PFSK-1 (cell line): ENCODE measurements around the gene CALML6.

Experiments
- POLR2AphosphoS5 ChIP-seq: IDR thresholded peaks from 2 replicates; pipeline ENCODE4 v1.6.1; 2012; ENCODE audit warnings: low read depth, mild to moderate bottlenecking, control low read depth, low read length, moderate library complexity
- REST ChIP-seq, 2 experiments: IDR thresholded peaks; 2 replicates each; pipeline versions ENCODE4 v1.6.1 to v1.8.0; 2011 to 2012; ENCODE audit warnings: low read depth in 2 of 2, low read length in 2 of 2, control low read depth in 1 of 2, inconsistent platforms in 1 of 2, mild to moderate bottlenecking in 1 of 2, moderate library complexity in 1 of 2; ENCODE audit not compliant: insufficient read depth in 1 of 2
- SIN3A ChIP-seq: IDR thresholded peaks from 2 replicates; pipeline ENCODE4 v1.6.1; 2012; ENCODE audit warnings: mild to moderate bottlenecking, low read length, moderate library complexity, borderline replicate concordance; ENCODE audit not compliant: insufficient read depth
- TAF1 ChIP-seq: IDR thresholded peaks from 2 replicates; pipeline ENCODE4 v1.6.1; 2012; ENCODE audit warnings: low read length, control low read depth, borderline replicate concordance; ENCODE audit not compliant: insufficient read depth

- TF ChIP-seq POLR2AphosphoS5 (no peak), REST (IDR thresholded peaks at IDR 0.05; ENCODE audit: insufficient read depth in 1 of 2, low read depth in 2 of 2, low read length in 2 of 2) (no peak), TAF1 (no peak), SIN3A (no peak)
Measured at GRCh38 chr1:1903224-1903623, 11.8 kb upstream of the CALML6 start.
